ENCODE results near the gene CEP250.

DNA sequence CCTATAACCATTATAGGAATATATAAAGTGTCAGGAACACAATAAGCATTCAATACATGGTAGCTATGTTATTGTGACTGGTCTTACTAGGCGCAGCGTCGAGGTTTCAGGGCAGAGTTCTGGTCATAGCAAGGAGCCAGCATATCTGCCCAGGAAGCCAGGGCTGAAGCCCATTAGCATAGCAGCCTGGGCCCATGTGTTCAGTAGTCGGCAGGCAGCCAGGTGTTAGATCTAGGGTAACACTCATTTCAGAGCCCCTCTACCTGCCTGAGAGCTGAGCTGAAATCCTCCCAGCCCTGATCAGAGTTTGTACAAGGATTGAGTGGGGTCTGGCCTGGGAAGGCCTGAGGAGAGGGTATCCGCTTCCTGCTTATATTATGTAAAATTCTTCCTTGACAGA lies 41.9 kb downstream of the CEP250 start:
- TF ChIP-seq FOXA1 (IDR thresholded peaks at IDR 0.05) (no peak), ELF4 (IDR thresholded peaks at IDR 0.05) (no peak), FOXK2 (IDR thresholded peaks at IDR 0.05) (no peak), SP1 (IDR thresholded peaks at IDR 0.05) (no peak), FOXM1 (IDR thresholded peaks at IDR 0.05; ENCODE audit: borderline replicate concordance) (no peak), ZNF384 (IDR thresholded peaks at IDR 0.05) (no peak), BHLHE40 (IDR thresholded peaks at IDR 0.05; ENCODE audit: borderline replicate concordance) (no peak), HDGF (IDR thresholded peaks at IDR 0.05; ENCODE audit: borderline replicate concordance) (no peak), TARDBP (IDR thresholded peaks at IDR 0.05) (no peak), LEF1 (IDR thresholded peaks at IDR 0.05; ENCODE audit: borderline replicate concordance) (no peak), SUZ12 (IDR thresholded peaks at IDR 0.05) (no peak), ARNT (IDR thresholded peaks at IDR 0.05) (no peak)
- TF ChIP-seq, protein P1, sequence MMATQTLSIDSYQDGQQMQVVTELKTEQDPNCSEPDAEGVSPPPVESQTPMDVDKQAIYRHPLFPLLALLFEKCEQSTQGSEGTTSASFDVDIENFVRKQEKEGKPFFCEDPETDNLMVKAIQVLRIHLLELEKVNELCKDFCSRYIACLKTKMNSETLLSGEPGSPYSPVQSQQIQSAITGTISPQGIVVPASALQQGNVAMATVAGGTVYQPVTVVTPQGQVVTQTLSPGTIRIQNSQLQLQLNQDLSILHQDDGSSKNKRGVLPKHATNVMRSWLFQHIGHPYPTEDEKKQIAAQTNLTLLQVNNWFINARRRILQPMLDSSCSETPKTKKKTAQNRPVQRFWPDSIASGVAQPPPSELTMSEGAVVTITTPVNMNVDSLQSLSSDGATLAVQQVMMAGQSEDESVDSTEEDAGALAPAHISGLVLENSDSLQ (IDR thresholded peaks at IDR 0.05), result no peak
